GM21360 (cell line): Measurements from ENCODE around the gene ANXA7.

Source experiments
- ATAC-seq: cut with Tn5 transposase; IDR thresholded peaks from one replicate; pipeline ENCODE4 v1.9.1; 2021; ENCODE audit warnings: mild to moderate bottlenecking, moderate library complexity; ENCODE audit not compliant: unreplicated experiment

Gene ANXA7

GRCh38 chr10:73413528-73414229 is at the start of gene ANXA7:
ANXA7 (minus strand) TSS chr10:73414058; CDS start chr10:73400856, 13,202 bp downstream.
- ATAC-seq: peak; percentile 81

GRCh38 chr10:73460897-73461296 is 47.0 kb upstream of the ANXA7 start:
- ATAC-seq: no peak

- ATAC-seq: no peak
These were observed 45.9 kb upstream of the ANXA7 start for GRCh38 chr10:73459683-73460314.

GRCh38 chr10:73456187-73456890 is 42.5 kb upstream of the ANXA7 start:
- no peak for ATAC-seq

GRCh38 chr10:73449113-73449512 is 35.3 kb upstream of the ANXA7 start:
- no peak for ATAC-seq

GRCh38 chr10:73448384-73448783 is 34.5 kb upstream of the ANXA7 start:
- no peak for ATAC-seq

- ATAC-seq: no peak
These were observed 33.1 kb upstream of the ANXA7 start for GRCh38 chr10:73446926-73447325.

GRCh38 chr10:73444457-73444856 is 30.6 kb upstream of the ANXA7 start:
- no peak for ATAC-seq

- no peak for ATAC-seq
These were observed 25.9 kb upstream of the ANXA7 start for GRCh38 chr10:73439605-73440312.

GRCh38 chr10:73439055-73439454 is 25.2 kb upstream of the ANXA7 start:
- ATAC-seq: no peak

- no peak for ATAC-seq
These were observed 19.6 kb upstream of the ANXA7 start, which contains the start of gene MSS51 for GRCh38 chr10:73433538-73433867. MSS51 (minus strand) TSS chr10:73433561; CDS start chr10:73428284, 5,277 bp downstream.

- ATAC-seq: no peak
These were observed 19.0 kb upstream of the ANXA7 start for GRCh38 chr10:73432646-73433537.

GRCh38 chr10:73426318-73426717 is 12.5 kb upstream of the ANXA7 start:
- ATAC-seq: no peak

GRCh38 chr10:73424478-73424877 is 10.6 kb upstream of the ANXA7 start:
- no peak for ATAC-seq

GRCh38 chr10:73423309-73423708 is 9.5 kb upstream of the ANXA7 start:
- no peak for ATAC-seq

GRCh38 chr10:73416571-73416970 is 2.7 kb upstream of the ANXA7 start:
- ATAC-seq: no peak

GRCh38 chr10:73414230-73414945 is 530 bp upstream of the ANXA7 start:
- peak; percentile 26 for ATAC-seq

GRCh38 chr10:73413108-73413527 is 740 bp downstream of the ANXA7 start:
- ATAC-seq: peak; percentile 25

GRCh38 chr10:73410897-73411296 is 3.0 kb downstream of the ANXA7 start:
- ATAC-seq: no peak
